ENCODE data around the gene CABCOCO1.
A peak's percentile ranks its signal among the peaks of the same experiment; 100 is the strongest.

Gene CABCOCO1

DNA sequence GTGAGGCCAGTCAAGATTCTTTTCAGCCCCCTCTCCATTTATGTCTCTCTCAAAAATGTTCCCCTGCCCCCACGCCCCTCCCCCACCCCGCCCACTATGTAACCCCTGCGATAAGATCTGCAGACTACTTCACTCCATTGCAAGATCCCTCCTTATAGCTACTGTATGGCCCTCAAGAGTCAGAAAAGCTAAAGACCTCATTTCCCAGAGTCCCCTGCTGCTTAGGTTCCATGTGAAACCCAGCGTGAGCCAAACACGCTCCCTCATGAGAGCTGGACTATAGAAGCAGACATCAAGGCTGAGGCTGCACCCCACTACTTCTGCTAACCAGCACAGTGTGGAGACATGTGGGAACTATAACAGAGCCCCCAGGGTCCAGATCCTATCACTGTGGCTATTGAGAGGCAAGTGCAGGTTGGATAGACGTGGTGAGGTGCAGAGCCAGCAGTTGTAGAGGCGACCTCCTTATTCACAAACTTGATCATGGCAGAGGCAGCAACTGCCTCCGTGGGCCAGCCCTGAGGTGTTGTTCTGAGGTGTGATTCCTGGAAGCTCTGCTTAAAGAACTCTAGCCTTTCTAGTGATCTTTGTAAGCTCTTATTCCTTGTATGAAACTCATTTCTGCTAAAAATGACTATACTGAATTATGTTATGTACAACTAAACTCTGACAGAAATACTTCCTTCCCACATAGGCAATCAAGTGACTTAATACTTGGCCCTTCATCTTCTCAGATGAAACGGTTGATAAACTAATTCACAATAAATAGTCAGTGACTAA lies 121.8 kb downstream of the CABCOCO1 start:
- FAIRE-seq, result no peak

GRCh38 chr10:61785473-61786105 lies 122.9 kb downstream of the CABCOCO1 start:
- FAIRE-seq, result peak; percentile 44
- DNase-seq (ENCODE audit: low spot score), result no peak

More for the DNA sequence above, 121.8 kb downstream of the CABCOCO1 start:
- no peak for DNase-seq (ENCODE audit: low spot score)

- FAIRE-seq (peak; percentile 42), DNase-seq (ENCODE audit: low spot score) (peak; percentile 84)
These were observed 124.0 kb downstream of the CABCOCO1 start for GRCh38 chr10:61786728-61787127.

DNA sequence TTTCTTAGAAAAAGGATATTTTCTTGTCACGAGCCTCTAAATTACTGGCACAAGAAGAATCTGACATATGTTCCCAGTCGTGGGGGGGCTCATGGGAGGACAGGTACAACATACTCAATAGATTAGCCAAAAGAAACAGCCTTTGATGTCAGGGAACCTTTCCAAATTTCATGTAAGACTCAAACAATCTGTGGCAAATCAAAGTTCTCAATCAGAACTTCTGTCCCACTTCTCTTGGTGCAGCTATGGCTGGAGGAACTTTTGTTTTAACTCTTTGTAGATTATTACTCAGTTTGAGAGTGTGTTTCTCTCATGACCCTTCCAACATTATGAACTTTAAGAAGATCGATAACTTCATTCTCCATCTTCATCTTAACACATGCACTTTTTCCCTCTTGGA lies 124.4 kb downstream of the CABCOCO1 start:
- FAIRE-seq, result no peak
- DNase-seq (ENCODE audit: low spot score), result no peak

DNA sequence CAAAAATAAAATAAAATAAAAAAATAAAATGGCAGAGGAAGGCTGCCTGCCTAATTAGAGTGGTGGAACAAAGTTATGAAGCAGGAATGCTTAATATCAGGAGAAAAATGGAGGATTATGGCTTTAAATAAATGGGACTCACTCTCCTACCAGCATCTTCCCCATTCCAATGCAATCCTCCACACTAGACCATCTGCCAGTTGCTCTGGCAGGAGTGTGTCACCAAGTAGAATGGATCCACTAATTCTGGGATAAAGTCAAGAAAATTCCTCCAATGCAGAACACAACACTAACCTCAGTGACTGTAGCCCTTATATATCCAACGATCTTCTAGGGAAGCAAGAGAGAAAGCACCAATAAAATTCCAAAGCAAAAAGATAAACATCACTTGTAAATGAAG lies 126.3 kb downstream of the CABCOCO1 start:
- FAIRE-seq (no peak), DNase-seq (ENCODE audit: low spot score) (no peak)

- DNase-seq (ENCODE audit: low spot score) (no peak), FAIRE-seq (no peak)
These were observed 128.5 kb downstream of the CABCOCO1 start for GRCh38 chr10:61791216-61791615.

DNA sequence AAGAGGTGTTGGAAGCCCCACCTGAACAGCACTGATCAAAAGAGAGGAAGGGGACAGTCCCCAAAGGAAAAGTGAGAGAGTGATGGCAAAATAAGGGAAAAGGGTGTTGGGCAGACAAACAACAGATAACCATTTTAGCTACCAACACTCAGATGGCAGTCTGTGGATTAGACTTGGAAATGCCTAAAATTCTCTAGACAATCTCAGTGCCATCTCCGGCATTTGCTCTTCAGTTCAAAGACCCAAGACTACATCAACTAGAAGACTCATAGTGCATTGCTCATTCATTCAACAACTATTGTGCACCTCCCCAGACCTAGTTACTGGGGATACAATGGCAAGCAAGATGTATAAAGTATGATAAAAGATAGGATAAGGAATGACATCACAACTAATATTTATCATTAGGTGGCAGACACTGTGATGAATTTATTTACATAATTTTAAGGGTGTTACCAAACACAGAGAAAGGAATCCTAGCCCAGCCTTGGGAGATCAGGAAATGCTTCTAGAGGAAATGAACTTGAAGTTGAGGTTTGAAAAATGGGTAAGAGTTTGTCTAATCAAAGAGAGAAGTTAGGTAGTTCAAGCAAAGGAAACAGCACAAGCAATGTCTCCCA lies 129.5 kb downstream of the CABCOCO1 start:
- FAIRE-seq (no peak), DNase-seq (ENCODE audit: low spot score) (no peak)

DNA sequence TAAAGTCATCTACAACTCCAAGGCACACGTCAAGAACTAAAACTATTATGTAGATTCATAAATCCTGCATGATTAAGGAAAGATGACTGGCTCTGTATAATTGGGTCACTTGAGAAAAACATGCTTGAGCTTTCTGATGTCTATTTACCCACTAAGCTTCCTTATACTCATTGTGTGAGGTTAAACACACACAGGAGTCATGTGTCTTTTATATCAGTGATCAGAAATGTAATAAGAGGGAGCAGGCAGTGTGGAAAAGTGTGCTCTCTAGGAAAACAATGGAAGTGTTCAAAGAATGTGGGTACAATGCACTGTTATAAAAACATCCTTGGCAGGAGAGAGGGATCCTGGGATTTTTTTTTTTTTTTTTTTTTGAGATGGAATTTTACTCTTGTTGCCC lies 130.2 kb downstream of the CABCOCO1 start:
- FAIRE-seq (no peak), DNase-seq (ENCODE audit: low spot score) (no peak)

GRCh38 chr10:61793760-61794703 lies 131.3 kb downstream of the CABCOCO1 start:
- DNase-seq (ENCODE audit: low spot score), result no peak
- FAIRE-seq, result no peak

DNA sequence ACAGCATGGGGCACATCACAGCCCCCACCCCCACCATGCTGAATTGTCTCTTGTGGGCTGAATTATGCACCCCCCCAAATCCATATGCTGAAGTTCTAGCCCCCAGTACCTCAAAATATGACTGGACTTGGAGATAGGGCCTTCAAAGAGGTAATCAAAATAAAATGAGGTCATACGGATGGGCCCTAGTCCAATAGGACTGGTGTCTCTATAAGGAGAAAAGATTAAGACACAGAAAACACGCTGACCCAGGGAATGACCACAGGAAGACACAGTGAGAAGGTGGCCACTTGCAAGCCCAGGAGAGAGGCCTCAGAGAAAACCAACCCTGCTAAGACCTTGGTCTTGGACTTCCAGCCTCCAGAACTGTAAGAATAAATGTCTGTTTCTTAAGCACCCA lies 132.4 kb downstream of the CABCOCO1 start:
- no peak for FAIRE-seq
- DNase-seq (ENCODE audit: low spot score), result no peak

DNA sequence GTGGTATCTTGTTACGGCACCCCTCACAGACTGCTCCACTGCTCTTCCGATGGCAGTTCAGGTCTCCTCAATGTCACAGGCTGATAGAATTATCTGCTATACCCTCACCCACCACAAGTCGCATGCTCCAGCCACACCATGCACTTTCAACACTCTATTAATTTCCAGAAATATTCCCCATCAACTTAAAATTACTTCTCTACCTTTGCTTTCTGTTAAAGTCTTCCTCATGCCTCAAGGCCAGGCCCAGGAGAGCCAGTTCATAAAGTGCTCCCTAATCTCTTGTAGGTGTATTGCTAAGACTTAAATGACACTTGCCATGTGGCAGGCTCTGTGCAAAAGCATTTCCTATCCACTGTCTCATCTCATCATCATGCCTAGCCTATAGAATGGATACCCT lies 132.8 kb downstream of the CABCOCO1 start:
- FAIRE-seq (no peak), DNase-seq (ENCODE audit: low spot score) (no peak)

- FAIRE-seq, result no peak
These were observed 134.1 kb downstream of the CABCOCO1 start for GRCh38 chr10:61796785-61797184.

GRCh38 chr10:61797304-61798153 lies 134.8 kb downstream of the CABCOCO1 start:
- DNase-seq (ENCODE audit: low spot score) (no peak), FAIRE-seq (no peak)

More at GRCh38 chr10:61796785-61797184, 134.1 kb downstream of the CABCOCO1 start:
- DNase-seq (ENCODE audit: low spot score), result no peak

DNA sequence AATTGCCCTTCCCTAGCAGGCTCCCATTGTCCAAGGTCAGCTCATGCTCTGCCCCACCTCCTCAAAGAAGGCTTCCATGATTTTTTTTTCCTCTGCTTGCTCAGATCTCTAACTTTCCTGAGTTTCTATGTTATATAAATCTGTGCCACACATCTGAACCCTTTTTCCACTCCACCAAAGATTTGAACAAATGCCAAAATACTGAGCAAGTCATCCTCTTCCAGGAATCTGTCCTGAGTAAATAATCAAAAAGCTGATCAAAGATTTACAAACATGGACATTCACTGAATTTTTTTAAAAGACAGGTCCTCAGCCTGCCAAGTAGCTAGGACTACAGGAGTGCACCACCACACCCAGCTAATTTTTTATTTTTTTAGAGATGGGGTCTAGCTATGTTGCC lies 136.0 kb downstream of the CABCOCO1 start:
- no peak for DNase-seq (ENCODE audit: low spot score)
- no peak for FAIRE-seq

GRCh38 chr10:61801484-61801883 lies 138.8 kb downstream of the CABCOCO1 start:
- FAIRE-seq (no peak), DNase-seq (ENCODE audit: low spot score) (no peak)

GRCh38 chr10:61803269-61803668 lies 140.5 kb downstream of the CABCOCO1 start:
- FAIRE-seq, result no peak
- no peak for DNase-seq (ENCODE audit: low spot score)

DNA sequence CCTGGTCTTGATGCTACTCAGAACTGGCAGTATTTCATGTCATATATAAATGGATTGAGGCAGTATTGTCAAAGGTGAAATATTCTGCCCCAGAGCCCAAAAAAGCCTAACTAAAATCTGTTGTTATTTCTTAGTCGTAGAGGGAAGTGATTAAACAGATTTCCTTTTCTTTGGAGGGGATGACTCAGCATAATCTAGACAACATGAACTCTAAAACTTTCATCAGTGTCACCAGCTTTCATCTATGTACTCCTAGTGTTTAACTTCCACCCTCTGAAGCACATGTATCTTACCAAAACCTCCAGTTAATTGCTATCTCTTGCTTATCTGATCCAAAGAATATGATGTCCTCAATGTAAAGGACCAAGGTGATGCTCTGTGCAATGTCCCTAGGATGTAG lies 141.7 kb downstream of the CABCOCO1 start:
- FAIRE-seq, result no peak
- DNase-seq (ENCODE audit: low spot score), result no peak

DNA sequence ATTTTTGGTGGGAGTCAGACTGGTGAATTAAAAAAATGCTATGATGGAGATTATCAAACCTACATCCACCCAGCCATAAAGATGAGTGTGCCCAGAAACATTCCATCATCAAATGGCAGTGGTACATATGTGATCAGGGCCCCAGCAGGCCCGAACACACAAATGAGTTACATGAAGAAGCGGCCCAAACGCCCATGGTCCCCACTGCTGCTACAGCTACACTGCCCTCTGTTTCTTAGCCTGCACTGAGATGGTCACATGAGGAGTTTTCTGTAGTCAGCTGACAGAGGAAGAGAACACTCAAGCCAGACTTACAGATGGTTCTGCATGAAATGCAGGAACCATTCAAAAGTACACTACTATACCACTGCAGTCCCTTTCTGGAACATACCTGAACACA lies 142.4 kb downstream of the CABCOCO1 start:
- FAIRE-seq (no peak), DNase-seq (ENCODE audit: low spot score) (no peak)

DNA sequence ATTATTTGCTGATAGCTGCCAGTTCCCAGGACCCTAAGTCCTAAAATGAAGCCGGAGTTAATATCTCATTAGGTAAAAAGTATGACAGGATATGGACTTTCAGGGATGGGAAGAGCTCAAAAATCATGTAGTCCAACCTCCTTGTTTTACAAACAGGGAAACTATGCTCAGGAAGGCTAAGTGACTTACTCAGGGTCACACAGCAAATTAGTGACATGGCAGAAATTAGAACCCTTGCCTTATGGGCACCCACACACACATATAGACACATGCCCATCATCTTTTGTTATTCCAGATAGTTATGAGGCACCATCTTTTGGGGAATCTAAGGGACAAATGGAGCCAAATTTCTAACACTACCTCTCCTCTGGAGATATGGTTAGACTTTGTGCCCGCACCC lies 147.5 kb downstream of the CABCOCO1 start:
- no peak for DNase-seq (ENCODE audit: low spot score)
- no peak for FAIRE-seq

GRCh38 chr10:61812052-61812721 lies 149.5 kb downstream of the CABCOCO1 start:
- no peak for FAIRE-seq
- DNase-seq (ENCODE audit: low spot score), result no peak
